HepG2 (cell line): ENCODE data around the gene P4HB. TPM values are rescaled to one million over a fixed set of nuclear protein-coding genes. Genes with fewer than 3 reads are reported as not detected.

Source experiments
- CREBL2 ChIP-seq: sonication (generic); formaldehyde crosslinking; IDR thresholded peaks from 2 replicates; pipeline ENCODE4 v1.8.1; 2023; ENCODE audit warnings: missing genetic modification reagents, mild to moderate bottlenecking, borderline replicate concordance
- HHEX ChIP-seq: IDR thresholded peaks from 2 replicates; pipeline ENCODE4 v1.6.1; 2016; ENCODE audit warnings: control low read depth
- KIAA2018 ChIP-seq: sonication (generic); formaldehyde crosslinking; IDR thresholded peaks from 2 replicates; pipeline ENCODE4 v1.5.0; 2020; ENCODE audit warnings: mild to moderate bottlenecking, missing genetic modification reagents, borderline replicate concordance
- NR2F2 ChIP-seq: IDR thresholded peaks from 2 replicates; pipeline ENCODE4 v1.6.1; 2012; ENCODE audit warnings: low read depth, inconsistent platforms, borderline replicate concordance
- RFXANK ChIP-seq: IDR thresholded peaks from 2 replicates; pipeline ENCODE4 v1.6.1; 2016
- ZBTB42 ChIP-seq: sonication (generic); formaldehyde crosslinking; IDR thresholded peaks from 2 replicates; pipeline ENCODE4 v1.5.0; 2020; ENCODE audit warnings: mild to moderate bottlenecking, missing genetic modification reagents
- ZNF207 ChIP-seq: fragments of 450-650 bp; IDR thresholded peaks from 2 replicates; pipeline ENCODE4 v1.6.1; 2016; ENCODE audit warnings: antibody characterized with exemption, borderline replicate concordance
- ZNF276 ChIP-seq: sonication (generic); formaldehyde crosslinking; IDR thresholded peaks from 2 replicates; pipeline ENCODE4 v1.4.0; 2020; ENCODE audit warnings: mild to moderate bottlenecking, low read depth, missing genetic modification reagents
- ZNF503 ChIP-seq: sonication (generic); formaldehyde crosslinking; IDR thresholded peaks from 2 replicates; pipeline ENCODE4 v1.4.0; 2020; ENCODE audit warnings: missing genetic modification reagents
- ZNF580 ChIP-seq: IDR thresholded peaks from 2 replicates; pipeline ENCODE4 v1.6.1; 2016; ENCODE audit warnings: low read depth, borderline replicate concordance
- ZNF672 ChIP-seq: sonication (generic); formaldehyde crosslinking; IDR thresholded peaks from 2 replicates; pipeline ENCODE4 v1.8.1; 2022; ENCODE audit warnings: missing genetic modification reagents
- ZNF75D ChIP-seq: sonication (generic); formaldehyde crosslinking; IDR thresholded peaks from 2 replicates; pipeline ENCODE4 v1.8.1; 2023; ENCODE audit warnings: missing genetic modification reagents, mild to moderate bottlenecking, borderline replicate concordance
- ZXDC ChIP-seq: sonication (generic); formaldehyde crosslinking; IDR thresholded peaks from 2 replicates; pipeline ENCODE4 v1.5.0; 2020; ENCODE audit warnings: mild to moderate bottlenecking, missing genetic modification reagents
- polyA plus RNA-seq, 8 experiments: library from polyadenylated mRNA; depleted of rRNA in 3 of 8; stranded (reverse) in 7 of 8; unstranded in 1 of 8; fragments of >200 nt; fragmentation: Illumina TruSeq in 4 of 8; extraction: Trizol in 4 of 8; gene quantifications; 2 replicates each; pipeline versions ENCODE4 v1.2.1 to v1.2.3, GENCODE V29; 2011 to 2016; ENCODE audit warnings: low read depth in 4 of 8, missing spikeins in 1 of 8, mixed read lengths in 1 of 8; ENCODE audit not compliant: insufficient read depth in 1 of 8
- total RNA-seq, 5 experiments: library from RNA; depleted of rRNA; stranded (reverse); fragments of >200 nt; fragmentation: Illumina TruSeq; extraction: Trizol; gene quantifications; 2 replicates each; pipeline ENCODE4 v1.2.3, GENCODE V29; 2016; ENCODE audit warnings: low read depth in 1 of 5

P4HB gene
- total and polyA plus RNA-seq, 2 of the 13 experiments (the other 11 are each of a cell fraction or from before 2014, with no cell fraction given), result 185 to 782 TPM

- TF ChIP-seq ZXDC (CRISPR knock-in tag) (peak; percentile 63; the same call in 1 of the 2 replicates), ZNF75D (CRISPR knock-in tag) (no peak), CREBL2 (CRISPR knock-in tag) (no peak; the same call in 1 of the 2 replicates), ZNF503 (no peak), ZNF672 (CRISPR knock-in tag) (peak; percentile 93; the same call in 1 of the 2 replicates), ZNF580 (CRISPR knock-in tag) (no peak), ZBTB42 (CRISPR knock-in tag) (no peak), ZNF207 (no peak), NR2F2 (peak; percentile 14; the same call in 1 of the 2 replicates), RFXANK (CRISPR knock-in tag) (no peak), KIAA2018 (no peak), ZNF276 (CRISPR knock-in tag) (no peak; the same call in 1 of the 2 replicates), HHEX (CRISPR knock-in tag) (no peak)
Observed at GRCh38 chr17:81867991-81868673, 7.8 kb upstream of the P4HB start (continued).
